ENCODE results near the gene PITPNC1. TPM values are rescaled to one million over a fixed set of nuclear protein-coding genes. Genes with fewer than 3 reads are reported as not detected.
"Not testable (repeated sequence)": the region's sequence is repeated elsewhere in the genome, so short reads cannot be mapped to it uniquely, and the experiment has no call there.

PITPNC1 gene
- total RNA-seq, 1 experiment from 2014 or later, result 34.5 TPM

GRCh38 chr17:67452681-67453554 lies 75.8 kb downstream of the PITPNC1 start:
- DNase-seq (ENCODE audit: extremely low read depth, low read depth), result no peak

- DNase-seq (ENCODE audit: extremely low read depth, low read depth), result no peak
Measured at GRCh38 chr17:67456103-67456502, 79.0 kb downstream of the PITPNC1 start.

GRCh38 chr17:67456889-67457288 lies 79.8 kb downstream of the PITPNC1 start:
- DNase-seq (ENCODE audit: extremely low read depth, low read depth), result no peak

DNA sequence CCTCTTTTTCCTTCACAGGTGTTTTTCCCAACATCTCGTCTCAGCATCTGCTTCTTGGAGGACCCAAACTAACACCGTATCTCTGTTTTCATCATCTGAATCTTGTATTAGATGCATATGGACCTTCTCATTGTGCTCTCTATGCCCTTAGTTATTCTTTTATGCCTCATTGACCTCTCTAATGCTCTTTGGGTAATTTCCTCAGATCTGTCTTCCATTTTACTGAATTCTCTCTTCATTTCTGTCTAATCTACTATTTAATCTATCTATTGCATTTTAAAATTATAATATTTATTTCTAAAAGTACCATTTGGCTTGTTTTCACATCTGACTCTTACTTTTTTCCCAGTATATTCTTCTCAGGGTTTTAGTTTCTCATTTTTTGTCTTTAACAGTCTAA lies 81.1 kb downstream of the PITPNC1 start:
- DNase-seq (ENCODE audit: extremely low read depth, low read depth), result no peak

- DNase-seq (ENCODE audit: extremely low read depth, low read depth), result no peak
Measured at GRCh38 chr17:67459985-67460384, 82.9 kb downstream of the PITPNC1 start.

- no peak for DNase-seq (ENCODE audit: extremely low read depth, low read depth)
Measured at GRCh38 chr17:67461228-67461780, 84.2 kb downstream of the PITPNC1 start.

- DNase-seq (ENCODE audit: extremely low read depth, low read depth), result no peak
Measured at GRCh38 chr17:67461876-67462275, 84.8 kb downstream of the PITPNC1 start.

- DNase-seq (ENCODE audit: extremely low read depth, low read depth), result no peak
Measured at GRCh38 chr17:67466251-67466796, 89.2 kb downstream of the PITPNC1 start.

DNA sequence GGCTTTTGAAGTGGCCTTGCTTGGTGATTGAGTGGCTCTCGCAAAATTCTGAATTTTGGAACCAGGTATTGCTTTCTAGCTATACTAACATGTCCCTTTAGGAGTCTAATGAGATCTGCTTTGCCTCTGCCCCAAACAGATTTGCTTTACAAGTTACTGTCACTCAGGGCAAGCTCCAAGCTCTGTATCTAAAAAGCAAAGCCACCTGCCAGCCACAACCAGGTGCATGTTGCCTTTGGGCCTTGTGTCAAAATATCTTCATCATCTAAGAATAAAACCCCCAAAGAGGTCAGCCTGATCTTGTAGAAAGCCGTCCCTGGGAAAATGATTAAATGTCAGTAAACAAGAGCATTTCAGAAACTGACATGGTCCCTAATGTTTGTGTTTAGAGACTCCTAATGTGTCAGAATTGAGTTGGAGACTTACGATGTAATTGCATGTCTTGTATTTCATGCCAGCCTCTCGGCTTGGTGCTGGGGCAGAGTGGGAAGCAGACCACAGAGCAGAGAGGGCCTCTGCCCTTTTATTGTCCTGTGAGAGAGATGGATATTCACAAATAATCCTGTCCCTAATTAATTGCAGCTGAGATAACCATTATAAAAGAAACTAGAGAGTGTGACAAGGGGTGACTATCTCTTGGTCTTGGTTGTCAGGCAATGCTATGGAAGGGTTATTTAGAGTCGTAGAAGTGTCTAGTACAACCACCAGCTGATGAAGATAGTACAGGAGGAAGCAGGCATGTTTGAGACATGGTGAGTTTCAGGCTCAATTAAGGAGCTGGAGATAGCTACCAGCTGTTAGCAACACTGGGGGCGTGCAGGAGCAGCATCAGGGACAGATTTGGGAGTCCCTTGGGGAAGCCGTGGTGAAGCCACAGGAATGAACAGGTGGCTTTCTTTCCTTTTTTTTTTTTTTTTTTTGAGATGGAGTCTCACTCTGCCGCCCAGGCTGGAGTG lies 90.7 kb downstream of the PITPNC1 start:
- no peak for DNase-seq (ENCODE audit: extremely low read depth, low read depth)

DNA sequence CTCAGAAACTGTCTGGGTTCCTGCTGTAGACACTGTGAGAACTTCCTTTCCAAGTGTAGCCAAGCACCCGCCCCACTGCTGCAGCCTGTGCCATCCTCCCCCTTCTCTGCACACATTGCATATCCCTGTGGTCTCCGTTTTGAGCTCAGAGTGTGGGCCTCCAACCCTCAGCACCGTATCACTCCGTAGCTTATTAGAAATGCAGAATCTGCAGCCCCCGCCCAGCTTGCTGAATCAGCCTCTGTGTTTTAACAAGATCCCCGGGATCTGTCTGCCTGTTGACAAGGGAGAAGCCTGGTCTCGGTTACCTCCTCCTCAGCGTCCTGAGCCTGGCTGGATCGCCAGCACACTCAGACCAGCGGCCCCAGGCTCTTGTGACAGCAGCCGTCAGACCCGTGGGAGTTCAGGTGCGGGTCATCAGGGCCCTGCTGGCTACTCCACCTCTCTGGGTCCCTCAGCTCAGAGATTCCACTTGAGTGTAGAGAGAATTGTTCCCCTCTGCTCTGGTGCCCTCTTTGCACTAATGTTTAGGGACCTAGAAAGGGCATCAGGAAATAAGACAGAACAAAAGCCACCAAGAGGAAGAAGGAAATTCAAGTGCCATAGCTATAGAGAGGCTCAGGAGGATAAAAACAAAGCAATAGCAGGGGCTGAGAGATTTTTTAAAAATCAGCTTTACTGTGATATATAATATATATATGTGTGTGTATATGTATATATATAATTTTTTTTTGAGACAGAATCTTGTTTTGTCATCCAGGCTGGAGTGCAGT lies 92.3 kb downstream of the PITPNC1 start:
- no peak for DNase-seq (ENCODE audit: extremely low read depth, low read depth)

GRCh38 chr17:67470163-67470562 lies 93.1 kb downstream of the PITPNC1 start:
- DNase-seq (ENCODE audit: extremely low read depth, low read depth), result no peak

GRCh38 chr17:67471118-67471517 lies 94.0 kb downstream of the PITPNC1 start:
- no peak for DNase-seq (ENCODE audit: extremely low read depth, low read depth)

- DNase-seq (ENCODE audit: extremely low read depth, low read depth), result not testable (repeated sequence)
Measured at GRCh38 chr17:67472606-67473005, 95.5 kb downstream of the PITPNC1 start.

DNA sequence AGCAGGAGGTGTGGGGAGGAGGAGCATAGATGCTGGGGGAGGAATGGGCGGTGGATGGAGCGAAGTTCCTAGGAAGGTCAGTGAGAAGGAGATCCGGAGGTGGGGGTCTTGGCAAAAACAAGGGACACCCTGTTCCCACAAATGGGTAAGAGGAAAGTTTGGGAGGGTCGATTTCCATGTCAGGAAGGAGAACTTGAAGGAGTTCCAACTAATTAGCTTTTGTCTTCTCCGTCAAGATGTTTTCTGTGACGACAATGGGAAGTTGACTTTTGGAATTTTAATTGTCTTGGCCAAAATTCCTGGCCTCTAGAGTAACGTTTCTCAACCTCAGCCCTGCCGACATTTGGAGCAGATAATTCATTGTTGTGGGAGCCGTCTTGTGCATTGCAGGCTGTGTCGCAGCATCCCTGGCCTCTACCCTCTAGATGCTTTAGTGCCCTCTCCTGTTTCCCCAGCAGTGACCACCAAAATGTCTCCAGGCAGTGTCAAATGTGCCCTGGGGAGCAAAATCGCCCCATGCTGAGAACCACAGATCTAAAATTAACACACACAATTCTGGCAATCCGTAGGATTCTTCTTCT lies 97.1 kb downstream of the PITPNC1 start:
- DNase-seq (ENCODE audit: extremely low read depth, low read depth), result peak; percentile 37

DNA sequence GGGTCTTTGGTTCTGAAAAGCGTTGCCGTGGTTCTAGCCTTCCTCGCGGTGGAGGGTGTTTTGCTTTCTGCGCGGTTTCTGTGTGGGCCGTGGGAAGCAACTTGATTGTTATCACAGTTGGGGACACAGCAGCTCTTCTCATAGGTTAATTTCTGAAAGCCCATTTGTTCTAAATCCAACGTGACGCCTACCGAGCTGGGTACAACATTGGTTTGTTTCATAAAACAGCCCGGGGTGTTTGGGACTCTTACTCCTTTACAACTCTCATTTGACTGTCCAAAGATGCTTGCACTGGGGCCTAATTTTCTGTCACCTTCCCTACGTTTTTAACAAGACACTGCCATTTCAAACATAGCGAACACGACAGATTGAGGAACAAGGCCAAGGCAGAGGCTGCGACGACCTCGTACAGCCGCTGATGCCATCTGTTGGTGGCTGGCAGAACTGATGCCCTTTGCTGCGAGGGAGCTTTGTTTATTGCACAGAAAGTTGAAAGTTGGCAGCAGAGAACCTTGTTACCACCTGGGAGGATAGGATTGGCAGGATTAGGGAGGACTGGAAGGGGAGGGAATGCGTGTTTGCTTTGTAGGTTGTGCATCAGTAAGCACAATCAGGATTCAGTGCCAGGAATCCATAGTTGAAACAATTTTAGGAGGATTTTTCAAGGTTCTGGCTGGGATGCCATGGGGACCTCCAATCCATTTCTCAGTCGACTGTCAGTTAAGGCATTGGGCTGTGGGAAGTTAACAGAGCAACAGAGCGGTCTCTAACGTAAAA lies 98.3 kb downstream of the PITPNC1 start:
- peak; percentile 86 for DNase-seq (ENCODE audit: extremely low read depth, low read depth)

DNA sequence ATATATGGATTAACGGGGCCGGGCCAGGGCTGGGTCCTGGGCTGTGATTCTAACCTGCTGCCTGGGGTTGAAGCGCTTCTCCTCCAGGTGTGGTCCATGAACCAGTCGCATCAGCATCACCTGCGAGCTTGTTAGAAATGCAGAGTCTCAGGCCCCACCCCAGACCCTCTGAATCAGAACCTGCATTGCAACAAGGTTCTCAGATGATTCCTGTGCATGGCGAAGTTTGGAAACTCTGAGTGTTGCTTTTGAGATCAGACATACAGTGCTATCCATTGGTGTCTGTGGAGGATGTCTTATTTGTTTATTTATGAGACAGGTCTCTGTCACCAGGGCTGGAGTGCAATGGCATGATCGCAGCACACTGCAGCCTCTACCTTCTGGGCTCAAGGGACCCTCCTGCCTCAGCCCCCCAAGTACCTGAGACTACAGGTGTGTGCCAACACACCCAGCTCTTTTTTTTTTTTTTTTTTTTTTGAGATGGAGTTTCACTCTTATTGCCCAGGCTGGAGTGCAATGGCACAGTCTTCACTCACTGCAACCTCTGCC lies 99.8 kb downstream of the PITPNC1 start:
- no peak for DNase-seq (ENCODE audit: extremely low read depth, low read depth)

DNA sequence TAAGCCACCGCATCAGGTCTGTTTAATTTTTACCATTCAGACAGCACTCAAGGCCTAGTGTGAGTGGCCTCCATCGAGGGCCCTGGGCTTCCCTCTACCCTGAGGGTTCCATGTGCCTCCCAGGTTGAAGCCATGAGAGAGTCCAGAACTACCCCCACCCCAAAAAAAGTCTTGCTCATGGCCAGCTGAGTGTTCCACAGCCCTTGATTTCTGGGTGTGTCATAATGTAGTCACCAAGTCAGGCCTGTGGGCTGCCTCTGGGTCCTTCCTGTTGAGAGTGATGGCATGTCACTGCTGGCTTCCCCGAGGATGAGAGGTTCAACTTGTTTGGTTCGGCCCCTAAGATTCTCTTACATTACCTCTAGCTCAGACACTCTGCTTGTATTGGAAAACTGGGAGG lies 100.6 kb downstream of the PITPNC1 start:
- no peak for DNase-seq (ENCODE audit: extremely low read depth, low read depth)

DNA sequence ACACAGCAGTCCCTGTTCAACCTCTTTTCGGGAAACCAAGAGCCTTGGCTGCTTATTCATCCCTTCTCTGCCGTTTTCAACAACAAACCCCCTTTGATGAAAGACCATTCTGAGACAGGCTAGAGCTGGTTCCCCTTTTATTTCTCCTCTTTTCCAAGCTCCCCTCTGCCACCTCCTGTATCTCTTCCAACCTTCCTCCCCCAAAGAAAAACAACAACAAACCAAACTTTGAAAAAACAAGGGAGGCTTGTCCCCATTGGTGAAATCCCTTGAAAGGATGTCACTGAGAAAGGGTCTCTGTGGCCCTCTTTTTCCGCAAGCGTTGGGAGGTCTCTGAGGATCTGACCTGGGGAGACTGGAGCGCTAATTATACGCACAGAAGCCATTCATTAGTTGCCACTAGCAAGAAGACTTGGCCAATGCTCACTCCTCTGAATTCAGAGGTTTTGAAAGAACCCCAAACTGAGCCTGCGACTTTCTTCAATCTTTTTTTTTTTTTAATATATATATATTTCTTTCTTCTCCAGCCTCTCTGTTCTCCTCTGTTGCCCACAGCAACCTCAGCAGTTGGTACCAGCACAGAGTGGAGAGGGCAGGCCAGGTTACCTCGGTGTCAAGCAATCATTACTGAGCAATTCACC lies 101.4 kb downstream of the PITPNC1 start:
- no peak for DNase-seq (ENCODE audit: extremely low read depth, low read depth)
